ENCODE results near the gene ARHGAP28.

ARHGAP28 gene

DNA sequence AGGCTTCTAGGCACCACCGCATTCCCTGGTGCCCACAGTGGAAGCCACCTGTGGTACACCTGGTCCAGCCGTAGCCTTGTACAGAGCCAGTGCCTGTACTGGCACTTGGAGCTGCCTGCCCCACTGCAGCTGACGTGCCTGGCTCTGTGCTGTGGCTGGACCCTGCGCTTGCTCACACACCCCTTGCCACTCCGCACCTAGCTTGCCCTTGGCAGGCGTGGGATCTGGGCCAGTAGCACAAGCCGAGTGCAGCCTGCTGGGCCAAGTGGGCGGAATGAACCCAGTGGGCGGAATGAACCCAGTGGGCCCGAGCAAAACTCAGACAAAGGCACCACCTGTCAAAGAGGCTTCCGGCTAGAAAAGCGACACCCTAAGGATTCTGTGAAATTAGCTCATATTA lies 126.3 kb downstream of the ARHGAP28 start:
- no peak for DNase-seq (ENCODE audit: extremely low read depth, insufficient read length)
- Histone ChIP-seq H3K27me3 (replicated peaks; ENCODE audit: control insufficient read depth, insufficient read depth, low read length) (no peaks in the 10 kb centered on the region), H3K36me3 (ENCODE audit: control insufficient read depth, insufficient read depth, low read length) (no peaks in the 10 kb centered on the region), H3K4me3 (replicated peaks; ENCODE audit: low read depth, low read length) (no peak overlapping the region)
- TF ChIP-seq, protein P1, sequence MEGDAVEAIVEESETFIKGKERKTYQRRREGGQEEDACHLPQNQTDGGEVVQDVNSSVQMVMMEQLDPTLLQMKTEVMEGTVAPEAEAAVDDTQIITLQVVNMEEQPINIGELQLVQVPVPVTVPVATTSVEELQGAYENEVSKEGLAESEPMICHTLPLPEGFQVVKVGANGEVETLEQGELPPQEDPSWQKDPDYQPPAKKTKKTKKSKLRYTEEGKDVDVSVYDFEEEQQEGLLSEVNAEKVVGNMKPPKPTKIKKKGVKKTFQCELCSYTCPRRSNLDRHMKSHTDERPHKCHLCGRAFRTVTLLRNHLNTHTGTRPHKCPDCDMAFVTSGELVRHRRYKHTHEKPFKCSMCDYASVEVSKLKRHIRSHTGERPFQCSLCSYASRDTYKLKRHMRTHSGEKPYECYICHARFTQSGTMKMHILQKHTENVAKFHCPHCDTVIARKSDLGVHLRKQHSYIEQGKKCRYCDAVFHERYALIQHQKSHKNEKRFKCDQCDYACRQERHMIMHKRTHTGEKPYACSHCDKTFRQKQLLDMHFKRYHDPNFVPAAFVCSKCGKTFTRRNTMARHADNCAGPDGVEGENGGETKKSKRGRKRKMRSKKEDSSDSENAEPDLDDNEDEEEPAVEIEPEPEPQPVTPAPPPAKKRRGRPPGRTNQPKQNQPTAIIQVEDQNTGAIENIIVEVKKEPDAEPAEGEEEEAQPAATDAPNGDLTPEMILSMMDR (IDR thresholded peaks at IDR 0.05; ENCODE audit: insufficient read depth, low read length, poor library complexity, severe bottlenecking): no peak

DNA sequence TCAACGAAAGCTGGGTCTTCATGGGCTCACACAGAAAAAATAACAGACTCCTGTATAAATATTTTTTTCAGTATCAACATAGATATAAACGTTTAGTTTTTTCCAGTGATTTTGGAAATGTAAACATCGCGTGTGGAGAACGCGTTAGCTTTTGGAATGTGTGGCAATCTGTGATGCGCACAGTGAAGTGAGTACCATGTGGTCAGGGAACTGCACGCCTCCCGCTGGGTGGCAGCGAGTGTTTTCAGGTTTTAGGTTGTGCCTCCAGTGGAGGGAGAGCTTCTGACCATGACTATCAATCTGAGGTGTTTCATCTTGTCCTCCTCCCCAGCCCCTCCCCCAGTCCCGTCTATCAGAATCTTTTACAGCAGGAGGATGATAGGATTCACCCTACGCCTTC lies 127.8 kb downstream of the ARHGAP28 start:
- no peaks in the 10 kb centered on the region for H3K27me3 ChIP-seq (replicated peaks; ENCODE audit: control insufficient read depth, insufficient read depth, low read length)

DNA sequence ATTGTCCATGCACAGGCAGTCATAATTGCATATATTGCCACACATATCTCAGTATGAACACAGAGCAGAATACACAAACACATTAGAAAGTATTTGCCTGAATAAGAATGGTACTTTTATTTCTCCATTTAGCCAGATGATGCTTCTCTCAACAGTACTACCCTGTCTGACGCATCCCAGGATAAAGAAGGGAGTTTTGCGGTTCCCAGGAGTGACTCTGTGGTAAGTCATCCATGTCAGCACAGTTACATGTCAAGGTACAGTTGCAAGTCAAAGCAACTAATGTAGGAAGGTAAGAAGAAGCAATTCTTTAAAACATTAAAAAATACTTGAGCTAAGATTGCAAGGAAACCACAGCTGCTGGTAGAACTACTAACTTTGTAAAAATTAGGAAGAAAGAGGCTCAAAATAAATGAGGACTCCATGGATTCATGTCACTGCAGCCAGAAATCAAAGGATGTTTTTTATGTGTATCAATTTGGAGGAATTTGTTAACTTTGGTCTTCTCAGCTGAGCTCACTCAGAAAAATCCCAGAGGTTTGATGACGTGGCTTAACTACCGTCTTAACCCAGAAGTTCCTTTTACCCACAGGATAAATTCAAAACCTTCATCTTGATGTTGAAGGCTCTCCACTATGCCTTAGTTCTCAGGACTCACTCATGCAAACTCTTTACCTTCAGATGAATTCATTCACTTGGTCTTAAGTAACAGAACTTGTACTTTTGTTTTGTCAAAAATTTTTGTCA lies 130.3 kb downstream of the ARHGAP28 start:
- no peaks in the 10 kb centered on the region for H3K36me3 ChIP-seq (ENCODE audit: control insufficient read depth, insufficient read depth, low read length)
- TF ChIP-seq, protein P1 (IDR thresholded peaks at IDR 0.05; ENCODE audit: insufficient read depth, low read length, poor library complexity, severe bottlenecking): no peak
- no peak overlapping the region for H3K4me3 ChIP-seq (replicated peaks; ENCODE audit: low read depth, low read length)
- no peaks in the 10 kb centered on the region for H3K27me3 ChIP-seq (replicated peaks; ENCODE audit: control insufficient read depth, insufficient read depth, low read length)
- no peak for DNase-seq (ENCODE audit: extremely low read depth, insufficient read length)

More for the DNA sequence above, 127.8 kb downstream of the ARHGAP28 start:
- Histone ChIP-seq H3K4me3 (replicated peaks; ENCODE audit: low read depth, low read length) (no peak overlapping the region), H3K36me3 (ENCODE audit: control insufficient read depth, insufficient read depth, low read length) (no peaks in the 10 kb centered on the region)
- TF ChIP-seq, protein P1 (IDR thresholded peaks at IDR 0.05; ENCODE audit: insufficient read depth, low read length, poor library complexity, severe bottlenecking): no peak
- no peak for DNase-seq (ENCODE audit: extremely low read depth, insufficient read length)

DNA sequence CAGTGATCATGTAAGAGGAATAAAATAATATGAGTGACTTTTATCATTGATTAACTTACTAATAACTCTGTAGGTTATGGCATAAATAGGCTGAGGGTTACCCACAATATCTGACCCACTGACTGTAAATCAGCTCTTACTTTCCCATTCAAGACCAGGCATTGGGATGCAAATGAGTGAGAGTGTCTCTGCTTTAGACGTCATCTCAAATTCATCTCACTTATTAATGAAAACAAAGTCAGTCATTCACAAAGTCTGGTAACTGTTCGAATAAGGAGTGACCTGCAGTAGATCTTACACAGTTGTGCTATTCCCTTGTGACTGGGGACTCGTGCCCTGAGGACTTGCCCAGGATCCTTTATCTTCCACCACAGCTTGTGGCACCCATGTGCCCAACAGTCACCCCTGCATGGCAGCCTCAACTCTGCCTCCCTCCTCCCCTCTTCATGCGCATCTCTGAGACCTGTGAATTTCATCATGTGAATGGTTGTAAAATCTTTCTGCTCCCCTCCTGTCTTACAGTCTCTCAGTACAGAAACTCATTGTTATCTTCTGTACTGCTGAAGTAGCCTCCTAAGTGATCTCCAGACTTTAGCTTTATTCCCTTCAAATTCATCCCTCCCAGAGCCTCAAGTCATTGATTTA lies 131.4 kb downstream of the ARHGAP28 start:
- no peak for DNase-seq (ENCODE audit: extremely low read depth, insufficient read length)
- H3K36me3 ChIP-seq (ENCODE audit: control insufficient read depth, insufficient read depth, low read length): no peaks in the 10 kb centered on the region
- H3K27me3 ChIP-seq (replicated peaks; ENCODE audit: control insufficient read depth, insufficient read depth, low read length): no peaks in the 10 kb centered on the region
- TF ChIP-seq, protein P1 (IDR thresholded peaks at IDR 0.05; ENCODE audit: insufficient read depth, low read length, poor library complexity, severe bottlenecking): no peak
- no peak overlapping the region for H3K4me3 ChIP-seq (replicated peaks; ENCODE audit: low read depth, low read length)

DNA sequence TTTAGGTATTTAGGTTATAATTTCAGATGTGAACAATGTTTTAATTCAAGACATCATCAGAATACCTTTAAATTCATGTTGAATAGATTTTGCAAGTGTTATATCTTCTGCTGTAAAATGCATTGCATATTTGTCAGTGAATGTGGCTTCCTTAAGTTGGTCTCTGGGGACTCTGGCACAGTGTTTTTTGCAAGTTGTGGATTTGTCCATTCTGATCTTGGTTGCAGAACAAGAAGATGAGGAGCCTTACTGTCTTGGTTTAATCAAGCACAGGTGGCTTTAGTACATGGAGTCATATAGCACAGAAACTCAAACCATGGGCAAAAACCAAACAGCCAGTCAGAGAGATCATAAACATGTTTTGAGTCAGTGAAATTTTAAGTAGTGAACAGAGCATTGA lies 135.7 kb downstream of the ARHGAP28 start:
- no peak for DNase-seq (ENCODE audit: extremely low read depth, insufficient read length)
- no peak overlapping the region for H3K4me3 ChIP-seq (replicated peaks; ENCODE audit: low read depth, low read length)
- H3K27me3 ChIP-seq (replicated peaks; ENCODE audit: control insufficient read depth, insufficient read depth, low read length): no peaks in the 10 kb centered on the region
- TF ChIP-seq, protein P1 (IDR thresholded peaks at IDR 0.05; ENCODE audit: insufficient read depth, low read length, poor library complexity, severe bottlenecking): no peak
- H3K36me3 ChIP-seq (ENCODE audit: control insufficient read depth, insufficient read depth, low read length): no peaks in the 10 kb centered on the region

Measured in GM06990 (cell line).